ENCODE measurements around the gene SMS. TPM values are rescaled to one million over a fixed set of nuclear protein-coding genes. Genes with fewer than 3 reads are reported as not detected.

Gene SMS
- total RNA-seq, 4 donors from 2014 or later = 32.4 to 95.4 (median 43.8) TPM

- in situ Hi-C loops (cut with MboI; ENCODE audit: low pct_ligation_motif_present in 1 of 4, low pct_unique_long_range_greater_than_20kb in 1 of 4, low sequenced_read_pairs in 3 of 4) = no loop called here
- Histone ChIP-seq H3K27ac (no peak overlapping the region), H3K9me3 (no peaks in the 10 kb centered on the region), H3K27me3 (no peaks in the 10 kb centered on the region), H3K4me1 (no peaks in the 10 kb centered on the region), H3K4me3 (no peak overlapping the region), H3K36me3 (no peaks in the 10 kb centered on the region)
- WGBS, 2 donors (ENCODE audit: low coverage in 1 of 2) = 72 to 90% methylated on average over 2 to 8 of the region's 8 CpGs
- no peak for TF ChIP-seq POLR2AphosphoS5 (IDR thresholded peaks at IDR 0.05)
- intact Hi-C loops (cut with DNase I; ENCODE audit: low total_unique reads) = no loop called here
- DNase-seq = no peak
Measured at GRCh38 chrX:21990832-21991231, 50.3 kb downstream of the SMS start.

GRCh38 chrX:21991504-21991903, 51.0 kb downstream of the SMS start:
- Histone ChIP-seq H3K27ac (no peak overlapping the region), H3K36me3 (no peaks in the 10 kb centered on the region), H3K9me3 (no peaks in the 10 kb centered on the region), H3K27me3 (no peaks in the 10 kb centered on the region), H3K4me1 (no peaks in the 10 kb centered on the region), H3K4me3 (no peak overlapping the region)
- in situ Hi-C loops (cut with MboI; ENCODE audit: low pct_ligation_motif_present in 1 of 4, low pct_unique_long_range_greater_than_20kb in 1 of 4, low sequenced_read_pairs in 3 of 4) = no loop called here
- no peak for TF ChIP-seq EP300 (IDR thresholded peaks at IDR 0.05; ENCODE audit: low read depth)
- DNase-seq = no peak
- WGBS, 2 donors (ENCODE audit: low coverage in 1 of 2) = 60 to 73% methylated on average over 2 to 3 of the region's 3 CpGs
- intact Hi-C loops (cut with DNase I; ENCODE audit: low total_unique reads) = no loop called here

DNA sequence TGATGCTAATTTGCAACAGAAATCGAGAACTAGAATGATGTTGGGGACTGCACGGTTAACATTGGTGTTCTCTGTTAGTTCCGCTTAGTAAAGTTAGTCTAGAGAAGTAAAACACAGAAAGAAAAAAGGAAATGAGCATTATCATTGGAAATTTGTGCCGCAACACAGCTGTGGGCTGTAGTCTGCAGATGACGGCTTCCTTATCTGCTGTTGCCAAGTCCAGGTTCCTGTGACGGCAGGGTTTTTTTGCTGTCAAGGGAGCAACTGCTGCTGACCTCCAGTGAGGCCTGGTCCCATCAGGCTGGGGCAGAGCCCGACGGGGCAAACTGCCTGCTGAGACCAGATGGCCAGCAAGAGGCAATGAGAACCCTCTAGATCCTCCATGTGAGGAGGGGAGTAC, 52.8 kb downstream of the SMS start:
- Histone ChIP-seq H3K4me1 (no peaks in the 10 kb centered on the region), H3K4me3 (no peak overlapping the region), H3K27ac (no peak overlapping the region), H3K9me3 (no peaks in the 10 kb centered on the region), H3K36me3 (no peaks in the 10 kb centered on the region), H3K27me3 (no peaks in the 10 kb centered on the region)
- in situ Hi-C loops (cut with MboI; ENCODE audit: low pct_ligation_motif_present in 1 of 4, low pct_unique_long_range_greater_than_20kb in 1 of 4, low sequenced_read_pairs in 3 of 4) (no loop called here), intact Hi-C loops (cut with DNase I; ENCODE audit: low total_unique reads) (no loop called here)
- peak; percentile 12 for DNase-seq
- 57% methylated on average over 8 of the region's 8 CpGs; no CpG with 5 or more reads in 1 of the 2 donors for WGBS, 2 donors (ENCODE audit: low coverage in 1 of 2)
- no peak for TF ChIP-seq CTCF (IDR thresholded peaks at IDR 0.05)
- TF ChIP-seq POLR2AphosphoS5 (IDR thresholded peaks at IDR 0.05) = no peak
- TF ChIP-seq POLR2A (IDR thresholded peaks at IDR 0.05) = no peak
- TF ChIP-seq EP300 (IDR thresholded peaks at IDR 0.05; ENCODE audit: low read depth) = no peak

GRCh38 chrX:21996872-21997455, 56.5 kb downstream of the SMS start:
- Histone ChIP-seq H3K27me3 (no peaks in the 10 kb centered on the region), H3K36me3 (no peaks in the 10 kb centered on the region), H3K4me3 (no peak overlapping the region), H3K27ac (no peak overlapping the region), H3K4me1 (no peaks in the 10 kb centered on the region), H3K9me3 (no peaks in the 10 kb centered on the region)
- intact Hi-C loops (cut with DNase I; ENCODE audit: low total_unique reads) (no loop called here), in situ Hi-C loops (cut with MboI; ENCODE audit: low pct_ligation_motif_present in 1 of 4, low pct_unique_long_range_greater_than_20kb in 1 of 4, low sequenced_read_pairs in 3 of 4) (no loop called here)
- WGBS, 2 donors (ENCODE audit: low coverage in 1 of 2) = 80% methylated on average over 10 of the region's 10 CpGs; no CpG with 5 or more reads in 1 of the 2 donors
- TF ChIP-seq CTCF (IDR thresholded peaks at IDR 0.05) = no peak
- TF ChIP-seq POLR2AphosphoS5 (IDR thresholded peaks at IDR 0.05) = no peak
- TF ChIP-seq POLR2A (IDR thresholded peaks at IDR 0.05) = no peak
- TF ChIP-seq EP300 (IDR thresholded peaks at IDR 0.05; ENCODE audit: low read depth) = no peak
- no peak for DNase-seq

GRCh38 chrX:21998037-21998436, 57.5 kb downstream of the SMS start:
- TF ChIP-seq POLR2A (IDR thresholded peaks at IDR 0.05) (no peak), EP300 (IDR thresholded peaks at IDR 0.05; ENCODE audit: low read depth) (no peak), CTCF (IDR thresholded peaks at IDR 0.05) (no peak), POLR2AphosphoS5 (IDR thresholded peaks at IDR 0.05) (no peak)
- H3K9me3 ChIP-seq = no peaks in the 10 kb centered on the region
- intact Hi-C loops (cut with DNase I; ENCODE audit: low total_unique reads) (no loop called here), in situ Hi-C loops (cut with MboI; ENCODE audit: low pct_ligation_motif_present in 1 of 4, low pct_unique_long_range_greater_than_20kb in 1 of 4, low sequenced_read_pairs in 3 of 4) (no loop called here)
- no peak for DNase-seq
- H3K27me3 ChIP-seq = no peaks in the 10 kb centered on the region
- no peaks in the 10 kb centered on the region for H3K36me3 ChIP-seq
- WGBS, 2 donors (ENCODE audit: low coverage in 1 of 2) = 62 to 100% methylated on average over 2 to 4 of the region's 4 CpGs
- no peaks in the 10 kb centered on the region for H3K4me1 ChIP-seq
- no peak overlapping the region for H3K4me3 ChIP-seq
- H3K27ac ChIP-seq = no peak overlapping the region

Measured in transverse colon (tissue), 4 donors.